ENCODE results near the gene NAPA.

Gene NAPA

GRCh38 chr19:47458672-47459071 lies 56.2 kb downstream of the NAPA start:
- DNase-seq (ENCODE audit: low read depth): no peak
- TF ChIP-seq, protein P1, sequence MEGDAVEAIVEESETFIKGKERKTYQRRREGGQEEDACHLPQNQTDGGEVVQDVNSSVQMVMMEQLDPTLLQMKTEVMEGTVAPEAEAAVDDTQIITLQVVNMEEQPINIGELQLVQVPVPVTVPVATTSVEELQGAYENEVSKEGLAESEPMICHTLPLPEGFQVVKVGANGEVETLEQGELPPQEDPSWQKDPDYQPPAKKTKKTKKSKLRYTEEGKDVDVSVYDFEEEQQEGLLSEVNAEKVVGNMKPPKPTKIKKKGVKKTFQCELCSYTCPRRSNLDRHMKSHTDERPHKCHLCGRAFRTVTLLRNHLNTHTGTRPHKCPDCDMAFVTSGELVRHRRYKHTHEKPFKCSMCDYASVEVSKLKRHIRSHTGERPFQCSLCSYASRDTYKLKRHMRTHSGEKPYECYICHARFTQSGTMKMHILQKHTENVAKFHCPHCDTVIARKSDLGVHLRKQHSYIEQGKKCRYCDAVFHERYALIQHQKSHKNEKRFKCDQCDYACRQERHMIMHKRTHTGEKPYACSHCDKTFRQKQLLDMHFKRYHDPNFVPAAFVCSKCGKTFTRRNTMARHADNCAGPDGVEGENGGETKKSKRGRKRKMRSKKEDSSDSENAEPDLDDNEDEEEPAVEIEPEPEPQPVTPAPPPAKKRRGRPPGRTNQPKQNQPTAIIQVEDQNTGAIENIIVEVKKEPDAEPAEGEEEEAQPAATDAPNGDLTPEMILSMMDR (IDR thresholded peaks at IDR 0.05; ENCODE audit: control insufficient read depth, insufficient read depth, low read depth, low read length, missing control alignments): no peak
- no peak overlapping the region for H3K4me3 ChIP-seq (ENCODE audit: control insufficient read depth, low read depth, low read length)

DNA sequence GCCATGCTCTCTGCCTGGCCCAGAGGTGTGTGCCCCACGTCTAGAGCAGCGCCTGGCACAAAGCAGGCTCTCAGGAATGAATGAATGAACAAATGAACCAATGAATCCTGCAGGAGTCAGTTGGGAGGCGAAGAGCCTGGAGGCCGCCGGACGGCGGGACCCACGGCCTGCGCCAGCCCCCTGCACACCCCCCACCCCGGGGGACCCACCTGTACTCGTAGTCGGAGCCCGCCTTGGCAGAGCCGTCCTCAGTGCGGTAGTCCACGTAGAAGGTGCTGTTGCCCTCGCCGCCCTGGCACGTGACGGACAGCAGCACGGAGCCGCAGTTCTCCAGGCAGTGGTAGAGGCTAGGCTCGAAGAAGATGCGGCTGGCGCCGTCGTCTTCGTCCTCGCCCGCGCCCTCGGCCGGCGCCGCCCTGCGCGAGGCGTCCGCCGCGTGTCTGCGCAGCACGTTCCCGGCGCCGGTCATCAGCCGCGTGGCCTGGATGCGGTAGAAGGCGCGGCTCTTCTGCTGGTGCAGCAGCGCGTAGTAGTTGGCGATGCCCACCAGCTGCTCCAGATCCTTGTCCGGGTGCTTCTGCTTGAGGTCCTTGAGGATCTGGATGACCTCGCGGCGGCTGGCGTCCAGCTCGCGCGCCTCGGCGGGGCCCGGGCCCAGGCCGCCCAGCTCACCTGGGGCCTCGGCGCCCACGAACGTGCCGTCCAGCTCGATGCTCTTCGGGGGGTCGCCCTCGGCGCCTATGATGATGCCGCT lies 58.0 kb downstream of the NAPA start:
- no peak overlapping the region for H3K4me3 ChIP-seq (ENCODE audit: control insufficient read depth, low read depth, low read length)

DNA sequence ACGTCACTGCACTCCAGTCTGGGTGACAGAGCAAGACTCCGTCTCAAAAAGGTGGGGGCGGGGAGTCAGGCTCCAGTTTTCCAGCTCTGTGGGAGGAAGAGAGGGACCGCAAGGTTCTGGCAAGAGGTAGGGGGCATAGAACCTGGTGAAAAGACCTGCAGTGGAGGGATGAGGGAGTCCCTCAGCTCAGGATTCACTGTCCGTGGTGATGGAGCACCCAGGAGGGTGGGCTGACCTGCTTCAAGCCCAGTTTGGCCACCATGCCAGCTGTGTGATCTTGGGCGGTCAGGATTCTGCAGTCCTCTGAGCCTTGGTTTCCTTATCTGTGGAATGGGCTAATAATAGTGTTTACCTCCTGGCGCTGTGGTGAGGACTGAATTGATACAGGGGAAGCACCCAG lies 64.4 kb downstream of the NAPA start:
- no peak overlapping the region for H3K4me3 ChIP-seq (ENCODE audit: control insufficient read depth, low read depth, low read length)
- no peak for DNase-seq (ENCODE audit: low read depth)
- TF ChIP-seq, protein P1 (IDR thresholded peaks at IDR 0.05; ENCODE audit: control insufficient read depth, insufficient read depth, low read depth, low read length, missing control alignments): no peak

More for the DNA sequence above, 58.0 kb downstream of the NAPA start:
- TF ChIP-seq, protein P1 (IDR thresholded peaks at IDR 0.05; ENCODE audit: control insufficient read depth, insufficient read depth, low read depth, low read length, missing control alignments): no peak
- DNase-seq (ENCODE audit: low read depth): no peak

DNA sequence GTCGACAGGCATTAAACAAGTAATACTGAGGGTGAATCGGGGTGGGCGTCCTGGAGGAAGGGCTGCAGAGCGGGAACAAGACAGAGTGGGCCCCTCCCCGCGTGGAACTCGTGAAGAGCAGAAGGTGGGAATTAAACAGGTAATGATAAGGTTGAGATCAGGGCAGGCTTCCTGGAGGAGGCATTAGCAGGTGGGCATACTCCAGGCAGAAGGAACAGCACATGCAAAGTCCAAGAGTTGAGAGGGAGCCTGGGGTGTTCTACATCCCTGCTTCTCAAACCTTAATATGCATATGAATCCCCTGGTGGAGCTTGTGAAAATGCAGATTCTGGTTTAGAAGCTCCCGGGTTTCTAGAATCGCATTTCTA lies 66.5 kb downstream of the NAPA start:
- H3K4me3 ChIP-seq (ENCODE audit: control insufficient read depth, low read depth, low read length): no peak overlapping the region
- TF ChIP-seq, protein P1 (IDR thresholded peaks at IDR 0.05; ENCODE audit: control insufficient read depth, insufficient read depth, low read depth, low read length, missing control alignments): no peak
- no peak for DNase-seq (ENCODE audit: low read depth)

DNA sequence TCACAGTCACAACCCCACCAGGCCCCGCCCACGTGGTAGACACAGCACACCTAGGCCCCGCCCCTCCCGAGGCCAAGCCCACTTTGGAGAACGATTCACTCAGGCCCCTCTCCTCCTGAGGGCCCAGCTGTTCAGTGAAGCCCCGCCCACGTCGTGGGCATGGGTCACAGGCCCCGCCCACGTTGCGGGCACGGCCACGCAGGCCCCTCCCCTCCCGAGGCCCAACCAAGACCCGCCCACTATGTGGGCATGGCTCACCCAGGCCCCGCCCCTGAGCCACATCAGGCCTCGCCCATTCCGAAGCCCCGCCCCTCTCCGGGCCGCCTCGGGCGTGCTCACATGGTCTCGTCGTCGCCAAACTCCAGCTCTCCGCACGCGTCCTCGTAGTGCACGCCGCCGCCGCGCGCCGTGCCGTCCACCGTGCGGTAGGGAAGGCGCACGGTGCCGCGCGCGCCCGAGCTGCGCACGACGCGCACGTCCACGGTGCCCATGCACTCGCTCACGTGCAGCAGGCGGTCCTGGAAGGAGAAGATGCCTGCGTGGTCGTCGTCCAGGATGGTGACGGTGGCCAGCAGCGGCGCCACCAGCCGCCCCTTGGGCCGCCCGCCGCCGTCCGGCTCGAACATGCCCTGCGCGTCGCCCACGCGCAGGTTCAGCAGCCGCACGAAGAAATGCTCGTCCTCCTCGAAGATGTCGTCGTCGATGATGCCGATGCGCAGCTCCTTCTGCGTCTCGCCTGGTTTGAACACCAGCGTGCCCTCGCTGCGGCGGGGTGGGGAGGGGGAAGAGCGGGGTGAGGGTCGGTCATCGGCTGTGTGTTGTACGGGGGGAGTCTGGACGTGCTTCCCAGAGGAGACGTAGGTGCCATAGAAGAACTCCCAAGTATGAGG lies 67.1 kb downstream of the NAPA start:
- no peak overlapping the region for H3K4me3 ChIP-seq (ENCODE audit: control insufficient read depth, low read depth, low read length)
- TF ChIP-seq, protein P1 (IDR thresholded peaks at IDR 0.05; ENCODE audit: control insufficient read depth, insufficient read depth, low read depth, low read length, missing control alignments): no peak
- no peak for DNase-seq (ENCODE audit: low read depth)

DNA sequence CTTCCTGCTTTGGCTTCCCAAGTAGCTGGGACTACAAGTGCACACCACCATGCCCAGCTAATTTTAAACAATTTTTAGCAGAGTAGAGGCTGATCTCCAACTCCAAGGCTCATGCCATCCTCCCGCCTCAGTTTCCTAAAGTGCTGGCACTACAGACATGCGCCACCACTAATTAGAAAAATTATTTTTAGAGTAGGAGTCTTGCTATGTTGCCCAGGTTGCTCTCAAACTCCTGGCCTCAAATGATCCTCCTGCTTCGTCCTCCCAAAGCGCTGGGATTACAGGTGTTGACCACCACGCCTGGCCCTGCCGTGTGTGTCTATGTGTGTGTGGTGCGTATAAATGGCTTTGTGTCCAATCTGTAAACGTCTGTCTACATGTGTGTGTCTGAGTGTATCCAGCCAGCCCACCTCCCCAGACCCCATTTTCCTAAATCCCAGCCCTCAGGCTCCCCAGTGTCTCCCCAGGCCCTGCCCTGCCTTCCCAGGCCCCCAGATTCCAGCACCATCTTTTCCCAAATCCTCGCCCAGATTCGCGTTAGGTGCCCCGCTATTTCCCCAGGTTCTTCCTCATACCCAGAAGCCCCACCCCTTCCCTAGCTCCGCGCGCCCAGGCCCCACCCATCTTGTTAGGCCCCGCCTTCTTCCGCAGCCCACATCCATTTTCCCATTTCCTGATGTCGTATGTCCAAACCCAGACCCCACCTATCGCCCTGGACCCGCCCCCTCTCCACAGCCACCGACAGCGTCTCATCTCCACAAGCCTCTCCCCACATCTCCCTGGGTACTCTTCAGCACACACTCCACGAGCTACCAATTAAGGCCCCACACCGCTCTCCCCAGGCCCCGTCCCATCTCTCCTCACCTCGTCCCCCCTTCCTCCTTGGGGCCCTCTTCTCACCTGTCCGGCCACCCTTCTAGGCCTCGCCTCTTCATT lies 68.1 kb downstream of the NAPA start:
- H3K4me3 ChIP-seq (ENCODE audit: control insufficient read depth, low read depth, low read length): no peak overlapping the region
- TF ChIP-seq, protein P1 (IDR thresholded peaks at IDR 0.05; ENCODE audit: control insufficient read depth, insufficient read depth, low read depth, low read length, missing control alignments): no peak
- DNase-seq (ENCODE audit: low read depth): no peak
